GM12872 (cell line): ENCODE data around the gene PTRH1.

ENCODE experiments used
- TF ChIP-seq, protein P1 (sequence below): IDR thresholded peaks from 3 replicates; pipeline ENCODE4 v1.5.1; 2011; ENCODE audit warnings: low read depth, mild to moderate bottlenecking, low read length, moderate library complexity; ENCODE audit not compliant: insufficient read depth

PTRH1 gene

DNA sequence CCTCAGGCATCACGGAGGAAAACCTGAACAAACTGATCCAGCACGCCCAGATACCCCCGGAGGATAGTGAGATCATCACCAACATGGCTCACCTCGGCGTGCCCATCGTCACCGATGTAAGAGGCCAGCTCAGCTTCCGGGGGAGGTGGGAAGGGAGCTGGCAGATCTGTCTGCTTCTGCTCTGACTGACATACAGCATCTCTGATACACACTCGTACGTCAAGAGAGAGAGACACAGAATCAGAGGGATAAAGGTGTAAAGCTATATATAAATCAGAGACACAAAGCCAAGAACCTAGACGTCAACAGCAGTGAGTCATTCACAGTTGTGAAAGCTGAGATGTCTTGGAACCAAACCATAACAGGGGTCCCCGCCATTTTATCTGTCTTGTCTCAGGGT, 38.8 kb downstream of the PTRH1 start:
- TF ChIP-seq, protein P1, sequence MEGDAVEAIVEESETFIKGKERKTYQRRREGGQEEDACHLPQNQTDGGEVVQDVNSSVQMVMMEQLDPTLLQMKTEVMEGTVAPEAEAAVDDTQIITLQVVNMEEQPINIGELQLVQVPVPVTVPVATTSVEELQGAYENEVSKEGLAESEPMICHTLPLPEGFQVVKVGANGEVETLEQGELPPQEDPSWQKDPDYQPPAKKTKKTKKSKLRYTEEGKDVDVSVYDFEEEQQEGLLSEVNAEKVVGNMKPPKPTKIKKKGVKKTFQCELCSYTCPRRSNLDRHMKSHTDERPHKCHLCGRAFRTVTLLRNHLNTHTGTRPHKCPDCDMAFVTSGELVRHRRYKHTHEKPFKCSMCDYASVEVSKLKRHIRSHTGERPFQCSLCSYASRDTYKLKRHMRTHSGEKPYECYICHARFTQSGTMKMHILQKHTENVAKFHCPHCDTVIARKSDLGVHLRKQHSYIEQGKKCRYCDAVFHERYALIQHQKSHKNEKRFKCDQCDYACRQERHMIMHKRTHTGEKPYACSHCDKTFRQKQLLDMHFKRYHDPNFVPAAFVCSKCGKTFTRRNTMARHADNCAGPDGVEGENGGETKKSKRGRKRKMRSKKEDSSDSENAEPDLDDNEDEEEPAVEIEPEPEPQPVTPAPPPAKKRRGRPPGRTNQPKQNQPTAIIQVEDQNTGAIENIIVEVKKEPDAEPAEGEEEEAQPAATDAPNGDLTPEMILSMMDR: no peak

DNA sequence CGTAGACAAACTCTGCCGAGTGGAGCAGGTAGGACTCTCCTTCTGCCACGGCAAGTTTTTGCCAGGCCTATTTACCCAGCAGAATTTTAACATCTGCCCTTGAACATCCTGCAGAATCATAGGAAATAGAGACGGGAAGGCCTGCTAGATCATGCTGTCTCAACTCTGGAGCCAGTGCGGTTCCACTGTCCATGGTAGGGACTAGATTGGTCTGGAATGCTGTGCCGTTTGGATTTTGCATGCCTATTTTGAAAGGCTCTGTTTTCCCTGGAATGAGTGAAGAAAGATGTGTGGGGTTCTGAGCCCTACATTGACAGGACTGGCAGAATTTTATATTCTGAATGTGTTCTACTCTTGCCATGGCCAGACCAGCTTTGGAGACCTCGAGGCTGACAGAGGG, 42.2 kb downstream of the PTRH1 start:
- TF ChIP-seq, protein P1: no peak

DNA sequence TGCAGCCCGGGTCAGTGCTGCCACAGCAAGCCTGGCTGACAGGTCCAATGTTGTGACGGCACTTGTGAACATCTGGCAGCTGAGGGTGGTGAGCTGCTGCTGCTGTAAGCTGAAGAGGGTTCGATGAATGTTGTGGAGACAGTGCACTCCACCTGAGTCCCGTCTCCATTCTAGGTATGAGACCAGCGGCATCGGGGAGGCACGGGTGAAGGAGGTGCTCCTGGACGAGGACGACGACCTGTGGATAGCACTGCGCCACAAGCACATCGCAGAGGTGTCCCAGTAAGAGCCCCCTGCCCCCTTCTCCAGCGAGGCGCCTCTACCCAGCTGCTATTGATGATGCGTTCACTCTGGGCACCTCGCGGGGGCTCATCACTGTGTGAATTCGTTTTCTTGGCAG, 47.6 kb downstream of the PTRH1 start:
- TF ChIP-seq, protein P1: no peak

DNA sequence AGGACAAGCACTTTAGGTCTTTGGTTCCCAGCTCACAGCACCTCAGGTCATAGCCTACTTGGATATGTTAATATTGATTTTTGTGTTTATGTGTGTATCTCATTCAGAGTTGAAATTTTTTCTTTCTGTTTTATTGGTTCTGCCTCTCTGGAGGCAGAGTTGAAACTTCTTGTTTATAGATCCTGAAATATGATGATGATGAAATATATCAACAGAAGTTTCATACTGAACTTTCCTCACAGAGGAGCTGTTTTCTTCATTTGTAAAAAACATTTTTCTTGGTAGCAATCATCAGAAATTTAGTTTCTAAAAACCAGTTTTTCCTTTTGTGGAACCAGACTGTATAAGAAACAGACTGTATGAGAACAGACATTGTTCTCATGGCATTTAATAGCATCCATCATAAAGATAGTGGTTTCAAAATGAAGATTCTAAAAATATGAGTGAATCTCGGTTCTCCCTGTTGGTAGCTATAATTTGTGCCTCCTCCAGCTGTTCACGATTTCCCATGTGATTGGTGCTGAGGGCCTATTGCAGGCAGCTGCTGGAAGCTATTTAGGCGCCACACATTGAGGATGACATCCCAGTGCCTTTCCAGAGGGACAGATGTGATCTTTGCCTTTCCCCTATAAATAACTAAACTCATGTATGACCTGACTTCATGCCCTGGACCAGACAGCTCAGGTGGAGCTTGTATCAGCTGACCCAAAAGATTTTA, 48.2 kb downstream of the PTRH1 start:
- TF ChIP-seq, protein P1: no peak

DNA sequence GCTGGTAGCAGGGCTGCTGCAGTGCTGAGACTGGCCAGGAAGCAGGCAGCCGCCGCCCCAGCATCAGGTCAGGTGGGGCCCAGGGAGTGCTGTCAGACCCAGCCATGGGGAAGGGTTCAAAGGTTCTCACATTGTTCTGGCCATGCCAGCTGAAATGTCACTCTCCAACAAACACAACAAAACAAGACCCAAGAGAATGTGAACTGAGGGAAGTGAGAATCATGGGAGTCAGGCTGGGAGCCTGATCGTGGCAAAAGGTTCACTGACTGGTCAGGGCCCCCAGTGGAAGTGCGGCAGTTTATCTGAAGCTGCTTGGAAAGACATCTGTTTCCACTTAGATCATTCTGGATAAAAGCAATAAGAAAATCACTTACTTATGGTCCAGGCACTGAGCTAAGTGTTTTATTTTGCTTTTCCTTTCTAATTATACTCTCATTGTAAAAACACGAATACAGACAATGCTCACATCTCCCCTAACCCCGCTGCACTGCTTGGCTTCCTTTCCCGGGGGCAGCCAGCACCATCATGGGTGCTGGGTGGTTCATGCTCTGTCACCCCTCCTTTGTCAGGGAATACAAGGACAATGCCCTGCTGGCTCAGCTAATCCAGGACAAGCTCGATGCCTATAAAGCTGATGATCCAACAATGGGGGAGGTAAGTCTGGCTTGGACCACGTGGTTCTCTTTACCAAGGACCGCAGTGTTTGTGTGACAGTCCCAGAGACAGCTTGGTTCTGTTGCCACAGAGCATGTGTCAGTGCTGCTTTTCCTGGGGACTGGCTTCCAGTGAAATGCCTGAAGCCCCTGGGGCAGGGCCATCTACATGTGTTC, 50.6 kb downstream of the PTRH1 start:
- TF ChIP-seq, protein P1: no peak

DNA sequence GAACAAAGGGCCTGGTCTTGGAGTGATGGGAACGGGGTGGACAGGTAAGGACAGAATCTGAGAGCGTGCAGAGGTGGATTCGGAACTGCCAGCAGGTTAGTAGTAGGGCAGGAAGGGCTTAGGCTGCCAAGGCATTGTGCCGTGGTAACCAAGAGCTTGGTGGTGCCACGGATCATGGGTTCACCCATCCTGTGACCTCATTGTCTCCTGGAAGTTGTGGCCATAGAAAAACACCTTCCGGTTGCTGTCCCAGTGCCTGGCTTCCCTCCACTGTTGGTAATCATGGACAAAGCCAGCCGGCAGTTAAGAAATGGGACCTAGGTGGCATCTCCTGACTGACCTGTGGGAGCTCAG, 51.2 kb downstream of the PTRH1 start:
- TF ChIP-seq, protein P1: no peak
